Epithelial cell of esophagus (primary cell): Measurements from ENCODE around the gene CCDC6.

Source experiments
- DNase-seq: peaks from one replicate; pipeline ENCODE4 v3.0.0; 2010; ENCODE audit warnings: low read depth
- H3K4me3 ChIP-seq: 2 replicates; pipeline ENCODE4 v1.5.1; 2011; ENCODE audit warnings: mild to moderate bottlenecking, low read length, control low read depth
- CTCF ChIP-seq: IDR thresholded peaks from 2 replicates; pipeline ENCODE4 v1.5.1; 2011; ENCODE audit warnings: low read depth, mild to moderate bottlenecking, low read length, control low read depth, inconsistent platforms; ENCODE audit not compliant: insufficient read depth; ENCODE audit errors: missing control alignments

CCDC6 gene

GRCh38 chr10:59857049-59857448, 49.3 kb downstream of the CCDC6 start:
- DNase-seq = no peak

GRCh38 chr10:59856104-59856503, 50.3 kb downstream of the CCDC6 start:
- no peak for TF ChIP-seq CTCF
- no peak overlapping the region for H3K4me3 ChIP-seq
- no peak for DNase-seq

More at GRCh38 chr10:59857049-59857448, 49.3 kb downstream of the CCDC6 start:
- H3K4me3 ChIP-seq = no peak overlapping the region
- no peak for TF ChIP-seq CTCF

- DNase-seq = peak; percentile 6
These were observed 51.8 kb downstream of the CCDC6 start for GRCh38 chr10:59854571-59854970.

GRCh38 chr10:59852670-59853069, 53.7 kb downstream of the CCDC6 start:
- no peak for DNase-seq
- H3K4me3 ChIP-seq = no peak overlapping the region
- TF ChIP-seq CTCF = no peak

More at GRCh38 chr10:59854571-59854970, 51.8 kb downstream of the CCDC6 start:
- no peak for TF ChIP-seq CTCF
- H3K4me3 ChIP-seq = no peak overlapping the region

GRCh38 chr10:59851864-59852263, 54.5 kb downstream of the CCDC6 start:
- DNase-seq = no peak
- H3K4me3 ChIP-seq = no peak overlapping the region
- no peak for TF ChIP-seq CTCF

GRCh38 chr10:59847888-59848287, 58.5 kb downstream of the CCDC6 start:
- H3K4me3 ChIP-seq = no peak overlapping the region
- TF ChIP-seq CTCF = no peak
- DNase-seq = peak; percentile 32

GRCh38 chr10:59847326-59847725, 59.0 kb downstream of the CCDC6 start:
- H3K4me3 ChIP-seq = no peak overlapping the region
- DNase-seq = no peak
- TF ChIP-seq CTCF = no peak
